ENCODE measurements around the gene OLIG1. TPM values are rescaled to one million over a fixed set of nuclear protein-coding genes. Genes with fewer than 3 reads are reported as not detected.

The OLIG1 gene
- polyA plus RNA-seq (2013, experiment 1 of 2; ENCODE audit: insufficient read length), result not detected
- polyA plus RNA-seq (2013, experiment 2 of 2; ENCODE audit: insufficient read length), result 1.00 TPM

DNA sequence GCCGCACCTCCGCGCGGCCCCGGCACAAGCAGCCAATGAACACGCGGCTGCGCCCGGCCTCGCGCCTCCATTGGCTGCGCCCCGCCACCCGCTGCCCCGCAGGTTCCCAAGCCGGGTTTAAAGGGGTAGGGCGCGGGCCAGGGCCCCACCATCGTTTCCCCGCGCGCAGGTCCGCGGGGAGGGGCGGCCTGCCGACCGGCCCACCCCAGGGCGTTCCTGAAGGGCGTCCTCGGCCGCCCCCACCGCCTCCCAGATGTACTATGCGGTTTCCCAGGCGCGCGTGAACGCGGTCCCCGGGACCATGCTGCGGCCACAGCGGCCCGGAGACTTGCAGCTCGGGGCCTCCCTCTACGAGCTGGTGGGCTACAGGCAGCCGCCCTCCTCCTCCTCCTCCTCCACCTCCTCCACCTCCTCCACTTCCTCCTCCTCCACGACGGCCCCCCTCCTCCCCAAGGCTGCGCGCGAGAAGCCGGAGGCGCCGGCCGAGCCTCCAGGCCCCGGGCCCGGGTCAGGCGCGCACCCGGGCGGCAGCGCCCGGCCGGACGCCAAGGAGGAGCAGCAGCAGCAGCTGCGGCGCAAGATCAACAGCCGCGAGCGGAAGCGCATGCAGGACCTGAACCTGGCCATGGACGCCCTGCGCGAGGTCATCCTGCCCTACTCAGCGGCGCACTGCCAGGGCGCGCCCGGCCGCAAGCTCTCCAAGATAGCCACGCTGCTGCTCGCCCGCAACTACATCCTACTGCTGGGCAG is at the start of gene OLIG1:
TSS of gene OLIG1 (plus strand) at position 148 of the 750 bp plus-strand sequence. CDS start at position 254, 106 bp downstream.
- peak; percentile 10 for DNase-seq

GRCh38 chr21:33020558-33021100 is 49.3 kb upstream of the OLIG1 start:
- no peak for DNase-seq

- DNase-seq, result no peak
Measured at GRCh38 chr21:33021150-33021549, 48.8 kb upstream of the OLIG1 start.

- no peak for DNase-seq
Measured at GRCh38 chr21:33021667-33022066, 48.3 kb upstream of the OLIG1 start.

- DNase-seq, result no peak
Measured at GRCh38 chr21:33022489-33022827, 47.5 kb upstream of the OLIG1 start.

DNA sequence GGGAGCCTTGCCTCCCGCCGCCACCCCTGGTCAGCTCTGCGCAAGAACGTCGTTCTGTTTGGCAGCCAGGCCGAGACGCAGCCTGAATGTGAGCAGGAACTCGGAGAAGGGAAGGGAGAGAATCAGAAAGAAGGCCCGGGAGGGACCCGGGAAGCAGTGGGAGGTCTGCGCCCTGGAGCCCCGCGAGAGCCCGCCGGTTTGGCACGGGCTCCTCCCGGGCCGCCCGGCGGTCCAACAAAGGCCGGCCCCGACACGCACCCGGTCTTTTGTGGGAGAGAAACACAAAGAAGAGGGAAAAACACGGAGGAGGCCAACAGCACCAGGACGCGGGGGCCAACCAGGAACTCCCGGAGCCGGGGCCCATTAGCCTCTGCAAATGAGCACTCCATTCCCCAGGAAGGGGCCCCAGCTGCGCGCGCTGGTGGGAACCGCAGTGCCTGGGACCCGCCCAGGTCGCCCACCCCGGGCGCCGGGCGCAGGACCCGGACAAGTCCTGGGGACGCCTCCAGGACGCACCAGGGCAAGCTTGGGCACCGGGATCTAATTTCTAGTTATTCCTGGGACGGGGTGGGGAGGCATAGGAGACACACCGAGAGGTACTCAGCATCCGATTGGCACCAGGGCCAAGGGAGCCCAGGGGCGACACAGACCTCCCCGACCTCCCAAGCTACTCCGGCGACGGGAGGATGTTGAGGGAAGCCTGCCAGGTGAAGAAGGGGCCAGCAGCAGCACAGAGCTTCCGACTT is 46.9 kb upstream of the OLIG1 start:
- DNase-seq, result no peak

- DNase-seq, result no peak
Measured at GRCh38 chr21:33023574-33024200, 46.3 kb upstream of the OLIG1 start.

DNA sequence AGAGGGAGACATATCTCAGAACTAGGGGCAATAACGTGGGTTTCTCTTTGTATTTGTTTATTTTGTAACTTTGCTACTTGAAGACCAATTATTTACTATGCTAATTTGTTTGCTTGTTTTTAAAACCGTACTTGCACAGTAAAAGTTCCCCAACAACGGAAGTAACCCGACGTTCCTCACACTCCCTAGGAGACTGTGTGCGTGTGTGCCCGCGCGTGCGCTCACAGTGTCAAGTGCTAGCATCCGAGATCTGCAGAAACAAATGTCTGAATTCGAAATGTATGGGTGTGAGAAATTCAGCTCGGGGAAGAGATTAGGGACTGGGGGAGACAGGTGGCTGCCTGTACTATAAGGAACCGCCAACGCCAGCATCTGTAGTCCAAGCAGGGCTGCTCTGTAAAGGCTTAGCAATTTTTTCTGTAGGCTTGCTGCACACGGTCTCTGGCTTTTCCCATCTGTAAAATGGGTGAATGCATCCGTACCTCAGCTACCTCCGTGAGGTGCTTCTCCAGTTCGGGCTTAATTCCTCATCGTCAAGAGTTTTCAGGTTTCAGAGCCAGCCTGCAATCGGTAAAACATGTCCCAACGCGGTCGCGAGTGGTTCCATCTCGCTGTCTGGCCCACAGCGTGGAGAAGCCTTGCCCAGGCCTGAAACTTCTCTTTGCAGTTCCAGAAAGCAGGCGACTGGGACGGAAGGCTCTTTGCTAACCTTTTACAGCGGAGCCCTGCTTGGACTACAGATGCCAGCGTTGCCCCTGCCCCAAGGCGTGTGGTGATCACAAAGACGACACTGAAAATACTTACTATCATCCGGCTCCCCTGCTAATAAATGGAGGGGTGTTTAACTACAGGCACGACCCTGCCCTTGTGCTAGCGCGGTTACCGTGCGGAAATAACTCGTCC is 45.5 kb upstream of the OLIG1 start:
- no peak for DNase-seq

DNA sequence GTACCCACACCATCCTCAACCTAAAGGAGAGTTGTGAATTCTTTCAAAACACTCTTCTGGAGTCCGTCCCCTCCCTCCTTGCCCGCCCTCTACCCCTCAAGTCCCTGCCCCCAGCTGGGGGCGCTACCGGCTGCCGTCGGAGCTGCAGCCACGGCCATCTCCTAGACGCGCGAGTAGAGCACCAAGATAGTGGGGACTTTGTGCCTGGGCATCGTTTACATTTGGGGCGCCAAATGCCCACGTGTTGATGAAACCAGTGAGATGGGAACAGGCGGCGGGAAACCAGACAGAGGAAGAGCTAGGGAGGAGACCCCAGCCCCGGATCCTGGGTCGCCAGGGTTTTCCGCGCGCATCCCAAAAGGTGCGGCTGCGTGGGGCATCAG is 44.8 kb upstream of the OLIG1 start:
- no peak for DNase-seq

GRCh38 chr21:33025489-33026442 is 44.2 kb upstream of the OLIG1 start, which contains the start of gene OLIG2:
OLIG2 (plus strand) TSS chr21:33025935; CDS start chr21:33026863, 928 bp downstream.
- DNase-seq, result peak; percentile 59

- no peak for DNase-seq
Measured at GRCh38 chr21:33026443-33026858, 43.5 kb upstream of the OLIG1 start.

- DNase-seq, result no peak
Measured at GRCh38 chr21:33026878-33027400, 43.0 kb upstream of the OLIG1 start.

DNA sequence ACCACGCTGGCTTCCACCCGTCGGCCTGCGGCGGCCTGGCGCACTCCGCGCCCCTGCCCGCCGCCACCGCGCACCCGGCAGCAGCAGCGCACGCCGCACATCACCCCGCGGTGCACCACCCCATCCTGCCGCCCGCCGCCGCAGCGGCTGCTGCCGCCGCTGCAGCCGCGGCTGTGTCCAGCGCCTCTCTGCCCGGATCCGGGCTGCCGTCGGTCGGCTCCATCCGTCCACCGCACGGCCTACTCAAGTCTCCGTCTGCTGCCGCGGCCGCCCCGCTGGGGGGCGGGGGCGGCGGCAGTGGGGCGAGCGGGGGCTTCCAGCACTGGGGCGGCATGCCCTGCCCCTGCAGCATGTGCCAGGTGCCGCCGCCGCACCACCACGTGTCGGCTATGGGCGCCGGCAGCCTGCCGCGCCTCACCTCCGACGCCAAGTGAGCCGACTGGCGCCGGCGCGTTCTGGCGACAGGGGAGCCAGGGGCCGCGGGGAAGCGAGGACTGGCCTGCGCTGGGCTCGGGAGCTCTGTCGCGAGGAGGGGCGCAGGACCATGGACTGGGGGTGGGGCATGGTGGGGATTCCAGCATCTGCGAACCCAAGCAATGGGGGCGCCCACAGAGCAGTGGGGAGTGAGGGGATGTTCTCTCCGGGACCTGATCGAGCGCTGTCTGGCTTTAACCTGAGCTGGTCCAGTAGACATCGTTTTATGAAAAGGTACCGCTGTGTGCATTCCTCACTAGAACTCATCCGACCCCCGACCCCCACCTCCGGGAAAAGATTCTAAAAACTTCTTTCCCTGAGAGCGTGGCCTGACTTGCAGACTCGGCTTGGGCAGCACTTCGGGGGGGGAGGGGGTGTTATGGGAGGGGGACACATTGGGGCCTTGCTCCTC is 42.3 kb upstream of the OLIG1 start:
- DNase-seq, result no peak

- no peak for DNase-seq
Measured at GRCh38 chr21:33028287-33028670, 41.7 kb upstream of the OLIG1 start.

GRCh38 chr21:33028773-33029384 is 41.1 kb upstream of the OLIG1 start:
- DNase-seq, result no peak

GRCh38 chr21:33029385-33029921 is 40.5 kb upstream of the OLIG1 start:
- DNase-seq, result no peak

DNA sequence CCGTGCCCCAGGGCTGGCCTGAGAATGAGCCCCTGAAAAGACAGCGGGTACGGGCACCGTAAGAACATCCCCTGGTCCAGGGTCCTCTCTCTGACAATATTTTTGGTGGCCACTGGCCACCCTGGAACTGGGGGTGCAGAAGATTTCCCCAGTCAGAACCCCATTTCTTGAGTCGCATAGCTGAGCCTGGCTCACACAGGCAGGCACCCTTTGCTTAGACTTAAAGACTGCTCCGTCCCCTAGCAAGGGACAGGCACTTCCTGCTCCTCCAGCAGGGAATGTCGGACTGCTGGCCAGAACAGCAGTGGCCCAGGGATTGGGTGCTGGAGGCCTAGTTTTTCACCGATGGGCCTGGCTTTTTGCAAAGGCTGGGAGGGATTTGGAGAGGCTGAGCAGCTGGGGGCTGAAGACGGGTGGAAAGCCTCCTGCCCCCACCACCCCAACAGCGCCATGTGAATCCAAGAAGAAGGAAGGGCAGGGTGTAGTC is 39.9 kb upstream of the OLIG1 start:
- DNase-seq, result no peak

- DNase-seq, result no peak
Measured at GRCh38 chr21:33030633-33031032, 39.3 kb upstream of the OLIG1 start.
